GM19043 (cell line): ENCODE data around the gene HSPH1.
"Not testable (repeated sequence)": the region's sequence is repeated elsewhere in the genome, so short reads cannot be mapped to it uniquely, and the experiment has no call there.

Experiments used
- ATAC-seq: cut with Tn5 transposase; IDR thresholded peaks from one replicate; pipeline ENCODE4 v1.9.1; 2021; ENCODE audit warnings: low read depth; ENCODE audit not compliant: unreplicated experiment

HSPH1 gene

GRCh38 chr13:31177813-31178495 lies 16.2 kb upstream of the HSPH1 start:
- ATAC-seq, result not testable (repeated sequence)

GRCh38 chr13:31175847-31176532 lies 14.3 kb upstream of the HSPH1 start:
- no peak for ATAC-seq

GRCh38 chr13:31174018-31174417 lies 12.3 kb upstream of the HSPH1 start:
- no peak for ATAC-seq

GRCh38 chr13:31172535-31172934 lies 10.8 kb upstream of the HSPH1 start:
- no peak for ATAC-seq

GRCh38 chr13:31172001-31172400 lies 10.3 kb upstream of the HSPH1 start:
- ATAC-seq, result no peak

- ATAC-seq, result no peak
Observed at GRCh38 chr13:31168736-31169135, 7.0 kb upstream of the HSPH1 start.

GRCh38 chr13:31168166-31168565 lies 6.5 kb upstream of the HSPH1 start:
- ATAC-seq, result no peak

- peak; percentile 73 for ATAC-seq
Observed at GRCh38 chr13:31167490-31167889, 5.8 kb upstream of the HSPH1 start.

- ATAC-seq, result no peak
Observed at GRCh38 chr13:31166591-31166990, 4.9 kb upstream of the HSPH1 start.

GRCh38 chr13:31162151-31163008 lies 676 bp upstream of the HSPH1 start:
- peak; percentile 77 for ATAC-seq

GRCh38 chr13:31160857-31161556 lies 697 bp downstream of the HSPH1 start:
- ATAC-seq, result peak; percentile 31

- no peak for ATAC-seq
Observed at GRCh38 chr13:31159306-31159705, 2.4 kb downstream of the HSPH1 start.

GRCh38 chr13:31154939-31155338 lies 6.8 kb downstream of the HSPH1 start:
- no peak for ATAC-seq

- ATAC-seq, result no peak
Observed at GRCh38 chr13:31151837-31152236, 9.9 kb downstream of the HSPH1 start.

- ATAC-seq, result no peak
Observed at GRCh38 chr13:31150315-31150985, 11.3 kb downstream of the HSPH1 start.

GRCh38 chr13:31149604-31150003 lies 12.1 kb downstream of the HSPH1 start:
- no peak for ATAC-seq

GRCh38 chr13:31145417-31145816 lies 16.3 kb downstream of the HSPH1 start:
- ATAC-seq, result no peak

- no peak for ATAC-seq
Observed at GRCh38 chr13:31138515-31138914, 23.2 kb downstream of the HSPH1 start.

- no peak for ATAC-seq
Observed at GRCh38 chr13:31136724-31137123, 25.0 kb downstream of the HSPH1 start.

GRCh38 chr13:31134039-31134711 lies 27.5 kb downstream of the HSPH1 start:
- no peak for ATAC-seq
